Hepatocyte (in vitro differentiated cells): ENCODE data around the gene DYDC2.

ENCODE experiments used
- EZH2phosphoT487 ChIP-seq: fragments of 200-600 bp; sonication (generic); IDR thresholded peaks from one replicate; pipeline ENCODE4 v1.6.1; 2018; ENCODE audit warnings: antibody characterized with exemption, mild to moderate bottlenecking, low read depth, moderate library complexity; ENCODE audit not compliant: unreplicated experiment, severe bottlenecking
- TF ChIP-seq, protein P1 (sequence below): fragments of 200-600 bp; sonication (generic); IDR thresholded peaks from 2 replicates; pipeline ENCODE4 v1.5.1; 2016; ENCODE audit warnings: antibody characterized with exemption, mild to moderate bottlenecking; ENCODE audit not compliant: poor library complexity

- TF ChIP-seq, protein P1, sequence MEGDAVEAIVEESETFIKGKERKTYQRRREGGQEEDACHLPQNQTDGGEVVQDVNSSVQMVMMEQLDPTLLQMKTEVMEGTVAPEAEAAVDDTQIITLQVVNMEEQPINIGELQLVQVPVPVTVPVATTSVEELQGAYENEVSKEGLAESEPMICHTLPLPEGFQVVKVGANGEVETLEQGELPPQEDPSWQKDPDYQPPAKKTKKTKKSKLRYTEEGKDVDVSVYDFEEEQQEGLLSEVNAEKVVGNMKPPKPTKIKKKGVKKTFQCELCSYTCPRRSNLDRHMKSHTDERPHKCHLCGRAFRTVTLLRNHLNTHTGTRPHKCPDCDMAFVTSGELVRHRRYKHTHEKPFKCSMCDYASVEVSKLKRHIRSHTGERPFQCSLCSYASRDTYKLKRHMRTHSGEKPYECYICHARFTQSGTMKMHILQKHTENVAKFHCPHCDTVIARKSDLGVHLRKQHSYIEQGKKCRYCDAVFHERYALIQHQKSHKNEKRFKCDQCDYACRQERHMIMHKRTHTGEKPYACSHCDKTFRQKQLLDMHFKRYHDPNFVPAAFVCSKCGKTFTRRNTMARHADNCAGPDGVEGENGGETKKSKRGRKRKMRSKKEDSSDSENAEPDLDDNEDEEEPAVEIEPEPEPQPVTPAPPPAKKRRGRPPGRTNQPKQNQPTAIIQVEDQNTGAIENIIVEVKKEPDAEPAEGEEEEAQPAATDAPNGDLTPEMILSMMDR = no peak
- no peak for TF ChIP-seq EZH2phosphoT487
These were observed 16.9 kb downstream of the DYDC2 start for GRCh38 chr10:80373502-80373901.
